Activated CD8-positive, alpha-beta memory T cell treated with anti-CD3 and anti-CD28 coated beads, Interleukin-2, amount 50 U/mL, for 1 hour (primary cell): ENCODE measurements around the gene RINL.
"Not testable (repeated sequence)": the region's sequence is repeated elsewhere in the genome, so short reads cannot be mapped to it uniquely, and the experiment has no call there.

Experiments used
- DNase-seq: peaks from one replicate; pipeline ENCODE4 v3.0.0-alpha.2; 2020; ENCODE audit errors: extremely low read depth

The RINL gene

DNA sequence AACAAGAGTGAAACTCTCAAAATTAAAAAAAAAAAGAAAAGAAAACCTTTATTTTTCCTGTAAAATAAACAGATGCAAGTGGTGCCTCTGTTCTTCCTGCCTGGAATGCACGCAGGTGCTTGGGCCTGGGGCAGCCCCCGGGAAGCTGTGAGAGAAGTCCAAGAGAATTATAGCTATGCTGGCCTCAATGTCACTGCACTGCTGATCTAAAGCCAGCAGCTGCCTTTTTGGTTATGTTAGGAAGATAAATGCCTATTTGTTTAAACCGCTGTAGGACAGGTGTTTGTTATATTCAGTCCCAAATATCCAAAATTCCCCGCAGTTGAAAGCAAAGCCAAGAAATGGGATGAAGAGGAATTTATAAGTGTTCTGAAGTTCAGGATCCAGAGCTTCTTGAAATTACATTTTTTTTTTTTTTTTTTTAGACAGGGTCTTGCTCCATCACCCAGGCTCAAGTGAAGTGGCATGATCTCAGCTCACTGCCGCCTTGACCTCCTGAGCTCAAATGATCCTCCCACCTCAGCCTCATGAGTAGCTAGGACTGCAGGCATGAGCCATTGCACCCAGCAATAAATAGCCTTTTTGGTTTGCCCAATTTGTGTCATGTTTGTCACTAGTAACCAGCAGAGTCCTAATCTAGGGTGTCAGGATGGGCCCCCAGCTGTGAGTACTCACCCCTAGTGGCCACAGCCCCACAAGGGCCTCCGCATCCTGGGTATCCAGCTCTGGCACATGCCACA is 2.2 kb downstream of the RINL start:
- no peak for DNase-seq

DNA sequence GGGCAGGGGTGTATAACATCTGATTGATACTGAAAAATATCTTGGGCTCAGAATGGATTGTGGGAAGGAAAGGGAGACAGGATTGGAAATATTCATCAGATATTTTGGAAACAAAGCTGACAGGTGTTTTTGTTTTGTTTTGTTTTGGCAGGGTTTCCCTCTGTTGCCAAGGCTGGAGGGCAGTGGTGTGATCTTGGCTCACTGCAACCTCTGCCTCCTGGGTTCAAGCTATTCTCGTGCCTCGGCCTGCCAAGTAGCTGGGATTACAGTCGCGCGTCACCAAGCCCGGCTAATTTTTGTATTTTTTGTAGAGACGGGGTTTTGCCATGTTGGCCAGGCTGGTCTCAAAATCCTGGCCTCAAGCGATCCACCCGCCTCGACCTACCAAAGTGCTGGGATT is 4.7 kb downstream of the RINL start:
- DNase-seq = not testable (repeated sequence)

DNA sequence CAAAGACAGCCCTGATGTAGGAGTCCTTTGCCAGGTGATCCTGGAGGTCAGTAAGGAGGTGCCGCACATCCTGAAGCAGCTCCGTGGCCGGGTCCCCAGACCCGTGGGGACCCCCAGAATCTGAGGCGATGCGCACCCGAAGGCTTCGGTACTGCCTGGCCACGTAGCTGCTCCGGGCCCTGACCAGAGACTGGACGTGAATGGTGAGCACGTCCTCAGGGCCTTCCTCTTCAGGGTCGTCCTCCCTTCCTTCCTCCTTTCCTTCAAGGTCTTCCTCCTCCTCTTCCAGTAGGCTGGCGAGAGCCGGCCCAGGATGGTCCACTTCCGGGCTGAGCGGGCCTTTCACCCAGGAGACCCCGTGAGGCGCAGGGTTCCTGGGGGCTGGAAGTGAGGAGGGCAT is 7.5 kb downstream of the RINL start:
- no peak for DNase-seq

DNA sequence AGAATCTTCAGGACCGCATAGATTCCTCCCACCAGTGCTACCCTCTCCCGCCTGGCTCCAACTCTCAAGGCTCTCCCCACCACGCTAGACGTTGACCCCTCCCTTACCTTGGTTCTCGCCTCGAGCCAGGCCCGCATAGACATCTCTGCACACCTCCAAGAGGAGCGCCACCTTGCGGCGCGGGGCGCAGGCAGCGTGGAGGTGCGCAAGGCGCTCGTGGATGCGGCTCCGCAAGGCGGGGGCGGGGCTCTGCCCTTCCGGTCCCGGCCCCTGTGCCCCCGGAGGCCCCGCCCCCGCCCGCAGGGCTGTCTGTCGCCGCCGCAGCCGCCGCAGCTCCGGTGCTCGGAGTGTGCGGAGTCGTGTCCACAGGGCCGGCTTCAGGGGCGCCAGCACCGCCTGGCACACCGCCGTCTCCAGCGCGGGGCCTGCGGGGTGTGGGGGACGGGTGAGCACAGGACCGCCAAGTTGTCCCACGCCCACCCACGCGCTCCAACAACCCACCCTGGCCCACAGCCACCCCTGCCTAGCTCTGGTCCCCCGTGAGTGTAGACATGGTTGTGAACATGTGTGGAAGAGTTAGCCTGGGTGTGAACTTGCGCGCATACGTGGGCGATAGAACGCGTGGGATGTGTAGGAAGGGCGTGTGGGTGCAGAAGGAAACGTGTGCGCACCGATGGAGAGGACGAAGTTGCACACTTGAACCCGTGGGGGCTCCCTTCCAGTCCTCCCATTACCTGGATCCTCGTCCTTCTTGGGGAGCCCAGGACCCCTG is 8.1 kb downstream of the RINL start:
- DNase-seq = peak; percentile 74

DNA sequence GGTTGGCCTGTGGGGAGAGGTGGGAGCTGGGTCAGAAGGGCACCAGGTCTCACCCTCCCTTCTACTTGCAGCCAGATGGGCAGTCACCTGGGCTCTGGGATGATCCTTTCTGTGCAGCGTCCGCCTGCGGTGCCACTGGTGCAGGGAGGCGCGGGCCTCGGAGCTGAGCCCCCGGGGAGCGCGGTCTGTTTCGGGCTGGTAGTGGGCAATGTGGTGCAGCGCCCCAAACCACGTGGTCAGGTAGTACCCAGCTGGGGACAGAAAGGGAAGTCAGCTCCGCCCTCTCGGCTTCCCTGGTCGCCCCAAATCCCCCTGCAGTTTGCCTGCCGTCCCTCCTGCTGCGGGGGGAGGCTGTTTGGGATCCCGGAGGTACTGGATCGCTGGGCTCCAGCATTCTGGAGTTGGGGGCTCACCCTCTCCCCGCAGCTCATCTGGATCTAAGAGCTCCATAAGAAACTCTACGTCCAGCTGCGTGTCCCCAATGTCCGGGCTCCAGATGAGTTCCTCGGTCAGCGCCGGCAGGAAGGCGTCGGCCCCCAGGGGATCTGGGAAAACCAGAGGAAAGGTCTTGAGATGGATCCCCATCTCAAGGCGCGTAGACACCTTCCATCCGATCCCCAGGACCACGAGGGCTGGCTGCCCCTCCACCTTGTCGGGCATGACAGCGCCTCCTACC is 8.8 kb downstream of the RINL start:
- no peak for DNase-seq

DNA sequence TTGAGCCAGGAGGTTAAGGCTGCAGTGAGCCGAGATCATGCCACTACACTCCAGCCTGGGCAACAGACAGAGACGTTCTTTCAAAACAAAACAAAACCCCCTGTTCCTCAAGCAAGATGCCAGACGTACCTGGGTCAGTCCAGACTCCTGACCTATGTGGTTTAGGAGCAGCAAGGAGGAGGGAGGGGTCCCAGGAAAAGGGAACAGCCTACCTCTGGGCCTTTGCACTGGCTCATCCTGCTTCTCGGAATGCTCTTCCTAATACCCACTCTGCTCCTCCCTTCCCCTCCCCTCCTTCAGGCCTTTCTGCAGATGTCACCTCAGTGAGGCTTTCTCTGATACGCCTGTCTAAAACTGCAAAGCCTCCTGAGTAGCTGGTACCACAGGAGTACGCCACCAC is 9.5 kb downstream of the RINL start:
- DNase-seq = no peak

DNA sequence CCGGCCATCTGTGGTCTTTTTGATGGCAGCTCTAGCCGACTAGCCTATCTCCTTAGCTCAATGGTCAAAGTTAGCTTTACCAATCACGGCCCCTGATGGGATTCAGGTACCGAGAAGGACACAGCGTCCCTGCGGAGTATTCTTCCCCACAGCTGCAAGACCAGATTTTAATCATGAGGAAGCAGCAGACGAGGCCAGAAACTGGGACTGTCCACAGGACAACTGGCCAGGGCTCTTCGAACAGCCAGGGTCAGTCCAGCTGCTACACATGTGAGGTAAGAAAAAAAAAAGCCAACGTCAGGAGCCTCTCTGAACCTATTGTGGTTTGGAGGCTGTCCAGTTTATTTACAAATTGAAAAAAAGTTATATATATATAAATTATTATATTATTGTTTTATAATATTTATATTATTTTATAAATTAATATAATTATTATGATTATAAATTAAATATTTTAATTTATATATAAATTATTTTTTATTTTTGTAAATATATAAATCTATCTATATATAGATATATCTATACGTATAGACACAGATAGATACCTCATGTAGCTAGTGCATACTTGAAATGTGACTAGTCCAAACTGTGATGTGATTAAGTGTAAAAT is 10.8 kb downstream of the RINL start:
- DNase-seq = no peak

DNA sequence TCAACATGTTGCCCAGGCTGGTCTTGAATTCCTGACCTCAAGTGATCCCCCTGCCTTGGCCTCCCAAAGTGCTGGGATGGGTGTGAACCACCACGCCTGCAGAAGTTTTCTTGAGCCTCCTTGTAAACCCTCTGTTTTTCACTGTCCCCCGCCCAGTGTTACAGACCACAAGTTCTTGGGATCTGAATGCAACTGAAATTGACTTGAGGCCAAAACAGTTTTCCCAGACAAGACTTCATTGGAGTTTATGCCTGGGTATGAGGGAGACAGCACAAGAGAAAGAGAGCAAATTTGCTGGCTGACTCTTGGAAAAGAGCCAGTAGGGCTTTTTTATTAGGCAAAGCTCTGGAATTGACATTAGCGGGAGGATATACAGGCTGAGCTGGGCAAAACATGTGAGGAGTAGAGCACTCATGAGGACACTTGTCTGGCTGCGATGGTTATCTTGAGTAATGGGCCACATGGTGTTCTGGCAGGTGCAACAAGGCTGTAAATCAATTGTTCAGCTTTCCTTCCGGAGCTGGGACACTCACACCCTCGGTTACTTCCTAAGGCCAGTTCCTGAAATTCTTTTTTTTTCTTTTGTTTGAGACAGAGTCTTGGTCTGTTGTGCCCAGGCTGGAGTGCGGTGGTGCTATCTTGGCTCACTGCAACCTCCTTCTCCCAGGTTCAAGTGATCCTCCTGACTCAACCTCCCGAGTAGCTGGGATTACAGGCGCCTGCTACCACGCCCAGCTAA is 15.6 kb downstream of the RINL start:
- DNase-seq = no peak

DNA sequence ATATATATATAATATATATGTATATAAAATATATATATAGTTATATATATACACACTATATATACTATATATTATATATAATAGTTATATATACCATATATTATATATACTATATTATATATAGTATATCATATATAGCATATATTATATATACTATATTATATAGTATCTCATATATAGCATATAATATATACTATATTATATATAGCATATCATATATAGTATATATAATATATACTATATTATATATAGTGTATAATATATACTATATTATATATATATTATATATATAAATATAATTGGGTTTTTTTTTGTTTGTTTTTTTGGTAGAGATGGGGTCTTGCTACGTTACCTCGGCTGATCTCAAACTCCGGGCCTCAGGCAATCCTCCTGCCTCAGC is 16.7 kb downstream of the RINL start:
- DNase-seq = no peak

DNA sequence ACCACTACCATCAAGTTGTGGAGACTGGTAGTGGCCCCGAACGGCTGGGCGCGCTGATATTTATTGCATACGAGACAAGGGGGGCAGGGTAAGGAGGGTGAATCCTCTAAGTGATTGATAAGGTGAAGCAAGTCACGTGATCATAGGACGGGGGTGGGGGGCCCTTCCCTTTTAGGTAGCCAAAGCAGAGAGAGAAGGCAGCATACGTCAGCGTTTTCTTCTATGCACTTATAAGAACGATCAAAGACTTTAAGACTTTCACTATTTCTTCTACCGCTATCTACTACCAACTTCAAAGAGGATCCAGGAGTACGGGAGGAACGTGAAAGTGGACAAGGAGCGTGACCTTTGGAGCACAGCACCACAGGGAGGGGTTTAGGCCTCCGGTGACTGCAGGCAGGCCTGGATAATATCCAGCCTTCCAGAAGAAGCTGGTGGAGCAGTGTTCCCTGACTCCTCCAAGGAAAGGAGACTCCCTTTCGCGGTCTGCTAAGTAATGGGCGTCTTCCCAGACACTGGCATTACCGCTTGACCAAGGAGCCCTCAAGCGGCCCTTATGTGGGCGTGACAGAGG is 18.4 kb downstream of the RINL start:
- DNase-seq = not testable (repeated sequence)

DNA sequence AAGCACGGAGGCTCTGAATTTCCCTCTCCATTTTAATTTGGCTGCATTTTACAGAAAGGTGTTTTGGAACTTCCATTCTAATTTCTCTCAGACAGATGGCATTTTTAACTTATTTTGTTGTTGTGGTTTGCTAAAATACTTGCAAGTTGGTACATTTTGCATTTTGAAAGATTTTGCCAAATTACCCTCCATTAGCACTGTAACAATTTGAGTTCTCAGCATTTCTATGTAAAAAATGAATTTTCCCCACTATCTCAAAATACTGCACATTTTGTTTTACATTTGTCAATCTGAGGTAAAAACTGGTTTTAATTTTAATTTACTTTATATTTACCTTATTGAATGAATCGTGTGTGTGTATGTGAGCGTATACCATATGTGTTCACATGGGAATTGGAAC is 21.3 kb downstream of the RINL start:
- DNase-seq = no peak

DNA sequence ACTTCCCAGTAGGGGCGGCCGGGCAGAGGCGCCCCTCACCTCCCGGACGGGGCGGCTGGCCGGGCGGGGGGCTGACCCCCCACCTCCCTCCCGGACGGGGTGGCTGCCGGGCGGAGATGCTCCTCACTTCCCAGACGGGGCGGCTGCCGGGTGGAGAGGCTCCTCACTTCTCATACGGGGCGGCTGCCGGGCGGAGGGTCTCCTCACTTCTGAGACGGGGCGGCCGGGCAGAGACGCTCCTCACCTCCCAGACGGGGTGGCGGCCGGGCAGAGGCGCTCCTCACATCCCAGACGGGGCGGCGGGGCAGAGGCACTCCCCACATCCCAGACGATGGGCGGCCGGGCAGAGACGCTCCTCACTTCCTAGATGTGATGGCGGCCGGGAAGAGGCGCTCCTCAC is 22.3 kb downstream of the RINL start:
- not testable (repeated sequence) for DNase-seq

DNA sequence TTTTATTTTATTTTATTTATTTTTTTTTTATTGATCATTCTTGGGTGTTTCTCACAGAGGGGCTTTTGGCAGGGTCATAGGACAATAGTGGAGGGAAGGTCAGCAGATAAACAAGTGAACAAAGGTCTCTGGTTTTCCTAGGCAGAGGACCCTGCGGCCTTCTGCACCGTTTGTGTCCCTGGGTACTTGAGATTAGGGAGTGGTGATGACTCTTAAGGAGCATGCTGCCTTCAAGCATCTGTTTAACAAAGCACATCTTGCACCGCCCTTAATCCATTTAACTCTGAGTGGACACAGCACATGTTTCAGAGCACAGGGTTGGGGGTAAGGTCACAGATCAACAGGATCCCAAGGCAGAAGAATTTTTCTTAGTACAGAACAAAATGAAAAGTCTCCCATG is 23.1 kb downstream of the RINL start:
- not testable (repeated sequence) for DNase-seq

DNA sequence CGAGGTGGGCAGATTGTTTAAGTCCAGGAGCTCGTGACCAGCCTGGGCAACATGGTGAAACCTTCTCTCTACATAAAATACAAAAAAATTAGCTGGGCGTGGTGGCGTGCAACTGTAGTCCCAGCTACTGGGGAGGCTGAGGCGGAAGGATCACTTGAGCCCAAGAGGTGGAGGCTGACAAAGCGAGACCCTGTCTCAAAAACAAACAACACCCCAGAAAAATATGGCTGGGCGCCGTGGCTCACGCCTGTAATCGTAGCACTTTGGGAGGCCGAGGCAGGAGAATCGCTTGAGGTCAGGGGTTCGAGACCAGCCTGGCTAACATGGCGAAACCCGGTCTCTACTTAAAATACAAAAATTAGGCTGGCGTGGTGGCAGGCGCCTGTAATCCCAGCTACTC is 24.9 kb downstream of the RINL start:
- no peak for DNase-seq

DNA sequence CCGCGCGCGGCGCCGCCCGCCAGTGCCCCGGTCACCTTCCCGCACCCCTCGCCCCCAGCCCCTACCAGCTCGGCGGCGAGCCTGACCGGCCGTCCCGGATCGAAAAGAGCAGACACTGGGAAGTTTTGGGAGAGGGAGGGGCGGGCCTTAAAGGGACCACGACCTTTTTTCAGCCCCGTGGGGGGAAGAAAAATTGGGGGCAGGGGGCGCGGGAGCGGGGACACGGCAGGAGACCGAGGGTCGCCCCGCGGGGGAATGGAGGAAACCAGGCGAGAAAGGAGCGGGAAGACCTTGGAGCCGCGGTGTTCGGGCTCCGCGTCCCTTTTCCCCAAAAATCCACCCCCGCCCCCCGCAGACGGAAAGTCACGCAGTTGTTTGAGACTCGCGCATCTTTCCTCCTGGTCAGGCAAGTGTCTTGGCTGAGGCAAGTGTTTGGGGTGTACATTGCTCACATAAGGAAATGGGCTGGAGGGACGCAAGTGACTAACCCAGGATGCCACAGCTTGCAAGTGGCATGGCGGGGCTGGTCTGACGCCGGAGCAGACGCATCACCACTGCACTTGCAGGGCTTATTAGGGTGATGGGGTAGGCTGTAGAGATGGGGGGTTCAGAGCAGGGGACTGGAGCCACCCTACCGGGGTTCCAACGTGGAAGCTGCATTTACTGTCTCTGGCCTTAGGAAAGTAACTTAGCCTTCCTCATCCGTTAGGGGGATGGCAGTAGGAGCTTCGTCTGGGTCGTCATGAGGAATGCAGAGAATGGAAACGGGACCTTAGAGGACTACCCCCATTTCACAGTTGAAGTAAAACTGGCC is 25.6 kb downstream of the RINL start:
- DNase-seq = peak; percentile 49

DNA sequence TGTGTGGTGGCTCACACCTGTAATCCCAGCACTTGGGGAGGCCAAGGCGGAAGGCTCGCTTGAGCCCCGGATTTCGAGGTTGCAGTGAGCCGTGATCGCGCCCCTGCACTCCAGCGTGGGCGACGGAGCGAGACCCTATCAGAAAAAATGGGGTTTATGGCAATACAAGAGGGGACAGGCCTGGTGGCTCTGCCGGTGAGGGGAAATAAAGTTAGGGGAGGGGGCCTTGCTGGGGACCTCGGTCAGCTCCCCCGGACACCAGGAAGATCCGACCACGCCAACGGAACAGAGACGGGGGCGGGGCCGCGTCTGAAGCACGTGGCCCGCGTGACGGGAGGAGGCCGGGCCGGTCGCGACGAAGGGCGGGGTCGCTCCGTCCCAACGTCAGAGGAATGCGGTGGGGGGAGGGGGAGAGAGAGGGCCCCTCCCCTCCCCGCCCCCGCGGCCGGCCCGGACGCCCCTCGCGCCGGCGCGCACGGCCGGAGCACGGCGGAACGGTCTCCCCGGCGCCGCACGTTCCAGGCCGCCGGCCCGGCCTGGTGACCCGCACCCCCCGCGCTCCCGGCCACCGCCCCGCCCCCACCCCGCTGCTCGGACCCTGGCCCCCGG is 26.3 kb downstream of the RINL start:
- peak; percentile 66 for DNase-seq

DNA sequence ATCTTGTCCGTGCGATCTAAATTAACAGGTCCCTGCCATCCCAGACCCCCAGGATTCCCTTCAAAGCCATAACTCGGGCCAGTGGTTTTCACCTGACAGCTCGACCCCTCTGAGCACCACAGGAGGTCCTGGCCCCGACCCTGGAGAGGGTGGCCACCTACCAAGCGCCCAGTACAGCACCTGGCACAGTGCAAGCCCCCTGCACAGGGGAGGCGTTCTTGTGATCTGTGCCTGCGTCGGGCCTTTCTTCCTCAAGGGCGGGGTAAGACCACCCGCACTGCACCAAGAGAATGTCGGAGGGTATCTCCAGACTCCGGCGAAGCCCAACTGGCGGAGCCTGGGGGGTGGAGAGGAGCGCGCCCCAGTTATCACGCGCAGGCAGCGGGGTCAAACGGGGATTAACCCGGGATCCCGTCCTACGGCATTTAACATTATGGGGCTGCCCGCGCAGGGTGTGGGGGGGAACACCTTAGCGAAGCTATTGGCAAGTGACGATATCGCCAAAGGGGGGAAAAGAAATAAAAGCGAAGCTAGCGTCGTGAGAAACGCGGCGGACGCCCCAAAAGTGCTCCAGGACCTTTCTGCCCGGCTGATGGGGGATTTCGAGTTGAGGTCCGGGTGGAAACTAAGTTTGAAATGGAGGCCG is 27.0 kb downstream of the RINL start:
- no peak for DNase-seq

DNA sequence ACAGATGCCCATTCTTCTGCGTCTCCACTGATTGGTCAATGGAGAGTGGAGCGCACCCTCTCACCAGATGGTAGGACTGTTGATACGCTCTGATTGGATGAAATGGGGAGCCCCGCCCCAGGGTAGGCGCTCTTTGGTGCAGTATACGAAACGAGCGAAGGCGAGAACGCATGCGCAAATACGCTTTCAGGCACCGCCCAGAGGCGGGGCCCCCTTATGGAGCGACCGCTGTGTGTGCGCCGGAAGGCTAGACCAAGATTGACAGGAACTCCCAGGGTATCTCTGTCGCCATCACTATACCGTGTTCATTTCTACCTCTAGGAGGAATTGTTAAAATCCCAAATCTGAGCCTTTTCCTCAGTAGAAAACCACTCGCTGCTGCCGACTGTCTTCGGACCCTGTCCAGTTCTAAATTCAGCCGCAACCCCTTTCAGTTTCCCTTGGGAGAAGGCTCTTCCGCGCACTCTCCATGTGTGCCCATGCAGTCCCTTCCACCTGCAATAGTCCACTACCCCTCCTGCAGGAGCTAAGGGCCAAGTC is 27.6 kb downstream of the RINL start:
- DNase-seq = no peak

DNA sequence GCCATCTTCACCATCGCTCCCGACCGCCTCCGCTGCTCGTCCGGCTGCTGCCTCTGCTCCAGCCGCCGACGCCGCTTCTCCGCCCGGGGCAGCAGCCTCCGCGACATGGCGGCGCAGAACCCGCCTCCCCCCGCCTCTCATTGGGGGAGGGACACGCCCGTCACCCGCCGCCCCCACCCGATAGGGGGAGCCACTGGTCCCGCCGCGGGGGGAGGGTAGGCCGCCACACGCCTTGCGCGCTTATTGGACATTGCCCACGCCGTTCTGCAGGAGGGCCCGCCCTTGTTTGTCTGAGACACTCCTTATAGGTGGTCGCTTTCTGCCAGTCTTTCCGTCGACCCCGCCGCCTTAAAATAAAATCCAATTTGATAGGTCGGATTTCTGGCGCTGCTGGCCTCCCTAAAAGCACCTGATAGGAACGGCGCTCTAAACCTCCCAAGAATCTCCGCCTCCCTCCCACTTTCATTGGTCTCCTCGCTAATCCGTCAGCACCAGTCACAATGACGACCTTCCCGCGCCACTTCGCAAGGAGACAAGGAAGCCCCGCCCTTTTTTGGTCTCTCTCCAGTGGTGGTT is 28.1 kb downstream of the RINL start, which contains the start of gene HNRNPL:
Gene HNRNPL (minus strand): TSS at position 127 of the 576 bp plus-strand sequence. CDS start 20 bp downstream, at position 107.
- DNase-seq = peak; percentile 100
